ENCODE results near the gene HOXD11. TPM values are rescaled to one million over a fixed set of nuclear protein-coding genes. Genes with fewer than 3 reads are reported as not detected.

The HOXD11 gene
- polyA plus RNA-seq, 1 experiment, result not detected

DNA sequence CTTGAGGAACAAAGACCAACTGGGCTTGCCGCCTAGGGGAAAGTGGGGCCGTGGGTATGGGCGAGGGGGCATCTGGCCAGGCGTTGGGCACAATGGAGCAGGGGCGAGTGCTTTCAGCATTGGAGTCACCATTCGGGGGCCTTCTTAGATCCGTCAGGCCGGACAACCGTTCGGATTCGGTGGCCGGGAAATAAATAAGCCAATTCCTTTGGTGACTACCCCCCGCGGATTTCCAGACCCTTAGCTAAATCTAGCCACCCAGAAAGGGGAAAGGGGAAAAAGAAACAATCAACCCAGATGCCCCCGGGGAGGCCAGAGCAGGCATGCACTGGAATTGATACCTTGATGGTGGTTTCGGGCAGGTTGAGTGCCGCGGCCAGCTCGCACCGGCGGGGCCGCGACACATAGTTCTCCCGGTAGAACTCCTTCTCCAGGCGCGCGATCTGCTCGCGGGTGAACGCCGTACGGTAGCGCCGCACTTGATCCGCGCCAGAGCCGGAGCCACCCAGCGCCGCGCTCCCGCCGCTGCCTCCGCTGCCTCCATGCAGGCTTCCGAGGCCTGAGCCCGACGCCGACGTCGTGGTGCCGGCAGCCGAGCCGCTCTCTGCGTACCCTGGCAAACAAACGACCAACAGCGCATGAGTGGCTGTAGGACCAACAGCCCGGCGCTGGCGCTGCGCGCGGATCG is 25.1 kb upstream of the HOXD11 start:
- Histone ChIP-seq H3K27ac (ENCODE audit: low read depth, low read length) (no peak overlapping the region), H3K9me3 (ENCODE audit: control insufficient read depth, insufficient read depth, low read length) (peaks cover 31% of the 10 kb centered on the region), H3K27me3 (ENCODE audit: control insufficient read depth, insufficient read depth, low read length) (peaks cover 88% of the 10 kb centered on the region), H3K4me3 (ENCODE audit: low read depth, low read length) (no peak overlapping the region)
- TF ChIP-seq, protein P1, sequence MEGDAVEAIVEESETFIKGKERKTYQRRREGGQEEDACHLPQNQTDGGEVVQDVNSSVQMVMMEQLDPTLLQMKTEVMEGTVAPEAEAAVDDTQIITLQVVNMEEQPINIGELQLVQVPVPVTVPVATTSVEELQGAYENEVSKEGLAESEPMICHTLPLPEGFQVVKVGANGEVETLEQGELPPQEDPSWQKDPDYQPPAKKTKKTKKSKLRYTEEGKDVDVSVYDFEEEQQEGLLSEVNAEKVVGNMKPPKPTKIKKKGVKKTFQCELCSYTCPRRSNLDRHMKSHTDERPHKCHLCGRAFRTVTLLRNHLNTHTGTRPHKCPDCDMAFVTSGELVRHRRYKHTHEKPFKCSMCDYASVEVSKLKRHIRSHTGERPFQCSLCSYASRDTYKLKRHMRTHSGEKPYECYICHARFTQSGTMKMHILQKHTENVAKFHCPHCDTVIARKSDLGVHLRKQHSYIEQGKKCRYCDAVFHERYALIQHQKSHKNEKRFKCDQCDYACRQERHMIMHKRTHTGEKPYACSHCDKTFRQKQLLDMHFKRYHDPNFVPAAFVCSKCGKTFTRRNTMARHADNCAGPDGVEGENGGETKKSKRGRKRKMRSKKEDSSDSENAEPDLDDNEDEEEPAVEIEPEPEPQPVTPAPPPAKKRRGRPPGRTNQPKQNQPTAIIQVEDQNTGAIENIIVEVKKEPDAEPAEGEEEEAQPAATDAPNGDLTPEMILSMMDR (IDR thresholded peaks at IDR 0.05; ENCODE audit: low read depth, low read length), result no peak
- no peak for DNase-seq (ENCODE audit: low read depth, low spot score)
- ChIA-PET CTCF (interaction anchor here (0.6 to 3.2 kb wide), 2 partner anchors 11 to 393 kb away, joined by 4 to 22 read pairs; no protein-coding TSS in a partner anchor), POLR2A (no interaction called here)

- no peak for DNase-seq (ENCODE audit: low read depth, low spot score)
- POLR2A ChIA-PET, result no interaction called here
- TF ChIP-seq, protein P1 (IDR thresholded peaks at IDR 0.05; ENCODE audit: low read depth, low read length), result no peak
- CTCF ChIA-PET, result interaction anchor here (0.7 kb wide), 1 partner anchor 30 kb away, joined by 3 read pairs; no protein-coding TSS in a partner anchor
- peaks cover 31% of the 10 kb centered on the region for H3K9me3 ChIP-seq (ENCODE audit: control insufficient read depth, insufficient read depth, low read length)
- H3K27me3 ChIP-seq (ENCODE audit: control insufficient read depth, insufficient read depth, low read length), result peaks cover 91% of the 10 kb centered on the region
- no peak overlapping the region for H3K27ac ChIP-seq (ENCODE audit: low read depth, low read length)
- H3K4me3 ChIP-seq (ENCODE audit: low read depth, low read length), result no peak overlapping the region
These were observed 24.6 kb upstream of the HOXD11 start for GRCh38 chr2:176082525-176082823.

DNA sequence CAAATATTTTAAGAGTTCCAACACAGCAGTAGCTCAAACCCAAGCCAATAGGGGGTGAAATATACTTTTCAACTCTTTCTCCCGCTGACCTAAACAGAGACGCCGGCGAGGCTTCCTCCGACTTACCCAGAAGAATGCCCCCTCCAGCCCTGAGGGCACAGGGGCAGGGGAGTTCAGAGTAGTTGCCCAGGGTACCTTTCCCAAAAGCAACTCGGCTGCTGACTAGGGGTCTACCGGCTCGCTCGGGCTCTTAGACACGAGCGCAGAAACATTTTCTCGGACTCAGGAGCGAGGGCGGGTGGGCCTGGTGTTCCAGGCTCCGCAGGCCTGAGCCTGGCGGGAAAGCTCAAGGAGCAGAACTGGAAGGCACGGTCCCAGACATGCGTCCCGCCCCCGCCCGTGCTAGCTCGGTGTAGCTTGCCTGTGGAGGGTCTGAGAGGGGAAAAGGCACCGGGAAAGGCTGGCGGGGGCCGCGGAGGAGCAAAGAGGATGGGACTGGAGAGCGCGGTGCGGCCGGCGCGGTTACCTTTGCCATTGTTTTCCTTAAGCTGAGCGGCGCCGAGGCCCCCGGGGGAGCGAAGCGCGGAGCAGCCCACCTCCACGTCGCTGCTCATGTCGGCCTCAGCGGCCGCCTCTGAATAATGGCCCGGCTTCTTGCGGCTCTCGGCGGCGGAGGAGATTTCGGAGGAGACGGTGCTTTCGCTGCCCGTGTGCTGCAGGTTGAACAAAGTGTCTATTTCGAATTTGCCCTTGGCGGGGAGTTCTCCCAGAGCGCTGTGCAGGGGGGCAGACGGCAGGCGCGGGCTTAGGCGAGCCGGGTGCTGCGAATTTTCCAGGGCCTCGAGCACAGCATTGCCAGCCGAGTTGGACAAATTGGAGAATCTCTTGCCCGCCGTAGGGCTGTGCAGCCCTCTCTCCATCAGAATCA is 24.0 kb upstream of the HOXD11 start:
- POLR2A ChIA-PET, result no interaction called here
- peaks cover 95% of the 10 kb centered on the region for H3K27me3 ChIP-seq (ENCODE audit: control insufficient read depth, insufficient read depth, low read length)
- no peak for DNase-seq (ENCODE audit: low read depth, low spot score)
- H3K4me3 ChIP-seq (ENCODE audit: low read depth, low read length), result no peak overlapping the region
- TF ChIP-seq, protein P1 (IDR thresholded peaks at IDR 0.05; ENCODE audit: low read depth, low read length), result no peak
- no peak overlapping the region for H3K27ac ChIP-seq (ENCODE audit: low read depth, low read length)
- CTCF ChIA-PET, result interaction anchor here (0.7 kb wide), 1 partner anchor 30 kb away, joined by 3 read pairs; no protein-coding TSS in a partner anchor
- H3K9me3 ChIP-seq (ENCODE audit: control insufficient read depth, insufficient read depth, low read length), result peaks cover 35% of the 10 kb centered on the region

DNA sequence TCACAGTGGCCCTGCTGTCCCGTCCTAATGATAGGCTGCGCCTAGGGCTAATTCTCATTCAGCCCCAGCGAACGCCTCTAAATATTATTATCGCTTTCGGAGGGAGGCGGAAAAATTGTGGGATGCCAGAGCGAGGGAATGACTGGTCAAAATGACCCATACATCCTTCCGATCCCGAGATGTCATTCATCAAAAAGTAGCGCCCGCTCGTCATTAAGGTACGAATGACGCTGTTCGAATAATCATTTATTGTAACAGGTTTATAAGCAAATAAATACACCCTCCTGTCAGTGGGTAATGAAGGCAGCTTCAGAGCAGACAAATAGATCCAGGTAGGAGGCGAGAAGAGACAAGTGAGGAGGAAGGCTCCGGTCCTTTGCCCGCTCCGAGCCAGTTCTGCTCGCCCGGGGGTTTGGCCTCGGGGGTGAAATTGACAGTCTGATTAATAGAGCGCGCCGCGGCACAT is 23.3 kb upstream of the HOXD11 start, which contains the start of gene EVX2:
Gene EVX2, minus strand, starts transcription at position 167 of the 466 bp plus-strand sequence. CDS start 186 bp downstream, outside the sequence.
- POLR2A ChIA-PET, result no interaction called here
- no peak for DNase-seq (ENCODE audit: low read depth, low spot score)
- TF ChIP-seq, protein P1 (IDR thresholded peaks at IDR 0.05; ENCODE audit: low read depth, low read length), result no peak

More for the DNA sequence above, 23.3 kb upstream of the HOXD11 start, which contains the start of gene EVX2:
- peaks cover 95% of the 10 kb centered on the region for H3K27me3 ChIP-seq (ENCODE audit: control insufficient read depth, insufficient read depth, low read length)
- H3K27ac ChIP-seq (ENCODE audit: low read depth, low read length), result no peak within 1 kb of the TSS
- CTCF ChIA-PET, result interaction anchor here (0.6 kb wide), 1 partner anchor 398 kb away, joined by 3 read pairs; no protein-coding TSS in a partner anchor
- peaks cover 35% of the 10 kb centered on the region for H3K9me3 ChIP-seq (ENCODE audit: control insufficient read depth, insufficient read depth, low read length)
- H3K4me3 ChIP-seq (ENCODE audit: low read depth, low read length), result no peak within 1 kb of the TSS

Data from AG04450 (cell line).